HG03135 (cell line): ENCODE measurements around the gene RNF14.

ENCODE experiments used
- ATAC-seq: cut with Tn5 transposase; IDR thresholded peaks from one replicate; pipeline ENCODE4 v1.9.1; 2021; ENCODE audit warnings: mild to moderate bottlenecking, moderate library complexity; ENCODE audit not compliant: unreplicated experiment

RNF14 gene

GRCh38 chr5:141973871-141974595, 5.1 kb downstream of the RNF14 start:
- no peak for ATAC-seq

- no peak for ATAC-seq
Observed at GRCh38 chr5:141976176-141976575, 7.3 kb downstream of the RNF14 start.

- ATAC-seq, result no peak
Observed at GRCh38 chr5:141978389-141978788, 9.5 kb downstream of the RNF14 start.

- ATAC-seq, result no peak
Observed at GRCh38 chr5:141982626-141983025, 13.7 kb downstream of the RNF14 start.

GRCh38 chr5:141986072-141986471, 17.2 kb downstream of the RNF14 start:
- no peak for ATAC-seq

- ATAC-seq, result no peak
Observed at GRCh38 chr5:141989720-141990119, 20.8 kb downstream of the RNF14 start.

GRCh38 chr5:141992349-141992963, 23.6 kb downstream of the RNF14 start:
- no peak for ATAC-seq

GRCh38 chr5:141994511-141995136, 25.7 kb downstream of the RNF14 start:
- ATAC-seq, result no peak

GRCh38 chr5:141995656-141996055, 26.8 kb downstream of the RNF14 start:
- no peak for ATAC-seq

GRCh38 chr5:141997358-141997960, 28.6 kb downstream of the RNF14 start:
- ATAC-seq, result no peak

GRCh38 chr5:142000173-142000572, 31.3 kb downstream of the RNF14 start:
- no peak for ATAC-seq

- ATAC-seq, result no peak
Observed at GRCh38 chr5:142000704-142001484, 32.0 kb downstream of the RNF14 start.

- no peak for ATAC-seq
Observed at GRCh38 chr5:142003266-142003800, 34.4 kb downstream of the RNF14 start.

GRCh38 chr5:142006363-142007236, 37.7 kb downstream of the RNF14 start:
- no peak for ATAC-seq

GRCh38 chr5:142007237-142007544, 38.3 kb downstream of the RNF14 start:
- ATAC-seq, result no peak

GRCh38 chr5:142008813-142009212, 39.9 kb downstream of the RNF14 start:
- ATAC-seq, result no peak

GRCh38 chr5:142009886-142010285, 41.0 kb downstream of the RNF14 start:
- no peak for ATAC-seq

GRCh38 chr5:142011572-142012185, 42.8 kb downstream of the RNF14 start:
- ATAC-seq, result no peak

- no peak for ATAC-seq
Observed at GRCh38 chr5:142012186-142012785, 43.4 kb downstream of the RNF14 start.
